Measurements from ENCODE around the gene C1orf210. TPM values are rescaled to one million over a fixed set of nuclear protein-coding genes. Genes with fewer than 3 reads are reported as not detected.

C1orf210 gene
- total RNA-seq, 1 donor from 2014 or later: 34.3 TPM

DNA sequence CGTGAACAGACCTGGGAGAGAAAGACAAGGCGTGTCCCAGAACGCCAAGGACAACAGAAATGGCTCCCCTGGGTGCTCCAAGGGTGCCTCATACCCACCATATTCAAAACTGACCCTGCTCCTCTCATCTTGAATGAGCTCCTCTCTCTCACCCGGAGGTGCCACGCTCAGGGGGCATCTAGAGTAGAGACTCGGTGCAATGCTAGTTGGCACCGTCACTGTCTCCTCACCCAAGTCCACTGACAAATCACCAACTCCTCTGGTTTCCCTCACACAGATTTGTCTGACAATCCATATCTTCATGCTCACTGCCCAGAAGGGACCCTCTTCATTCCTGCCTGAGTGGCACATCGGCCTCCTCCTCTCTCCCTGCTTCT is 10.6 kb downstream of the C1orf210 start:
- Mint-ChIP-seq H3K9me3 (ENCODE audit: low read depth) (no peaks in the 10 kb centered on the region), H3K36me3 (ENCODE audit: insufficient read depth) (peaks cover 10% of the 10 kb centered on the region), H3K27ac (no peak overlapping the region), H3K27me3 (no peaks in the 10 kb centered on the region), H3K4me3 (ENCODE audit: low read depth) (no peak overlapping the region), H3K4me1 (ENCODE audit: low read depth) (peaks cover 50% of the 10 kb centered on the region)
- TF ChIP-seq, protein P1, sequence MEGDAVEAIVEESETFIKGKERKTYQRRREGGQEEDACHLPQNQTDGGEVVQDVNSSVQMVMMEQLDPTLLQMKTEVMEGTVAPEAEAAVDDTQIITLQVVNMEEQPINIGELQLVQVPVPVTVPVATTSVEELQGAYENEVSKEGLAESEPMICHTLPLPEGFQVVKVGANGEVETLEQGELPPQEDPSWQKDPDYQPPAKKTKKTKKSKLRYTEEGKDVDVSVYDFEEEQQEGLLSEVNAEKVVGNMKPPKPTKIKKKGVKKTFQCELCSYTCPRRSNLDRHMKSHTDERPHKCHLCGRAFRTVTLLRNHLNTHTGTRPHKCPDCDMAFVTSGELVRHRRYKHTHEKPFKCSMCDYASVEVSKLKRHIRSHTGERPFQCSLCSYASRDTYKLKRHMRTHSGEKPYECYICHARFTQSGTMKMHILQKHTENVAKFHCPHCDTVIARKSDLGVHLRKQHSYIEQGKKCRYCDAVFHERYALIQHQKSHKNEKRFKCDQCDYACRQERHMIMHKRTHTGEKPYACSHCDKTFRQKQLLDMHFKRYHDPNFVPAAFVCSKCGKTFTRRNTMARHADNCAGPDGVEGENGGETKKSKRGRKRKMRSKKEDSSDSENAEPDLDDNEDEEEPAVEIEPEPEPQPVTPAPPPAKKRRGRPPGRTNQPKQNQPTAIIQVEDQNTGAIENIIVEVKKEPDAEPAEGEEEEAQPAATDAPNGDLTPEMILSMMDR (IDR thresholded peaks at IDR 0.05; ENCODE audit: unreplicated experiment): no peak
- DNase-seq (ENCODE audit: low spot score, unreplicated experiment): no peak

DNA sequence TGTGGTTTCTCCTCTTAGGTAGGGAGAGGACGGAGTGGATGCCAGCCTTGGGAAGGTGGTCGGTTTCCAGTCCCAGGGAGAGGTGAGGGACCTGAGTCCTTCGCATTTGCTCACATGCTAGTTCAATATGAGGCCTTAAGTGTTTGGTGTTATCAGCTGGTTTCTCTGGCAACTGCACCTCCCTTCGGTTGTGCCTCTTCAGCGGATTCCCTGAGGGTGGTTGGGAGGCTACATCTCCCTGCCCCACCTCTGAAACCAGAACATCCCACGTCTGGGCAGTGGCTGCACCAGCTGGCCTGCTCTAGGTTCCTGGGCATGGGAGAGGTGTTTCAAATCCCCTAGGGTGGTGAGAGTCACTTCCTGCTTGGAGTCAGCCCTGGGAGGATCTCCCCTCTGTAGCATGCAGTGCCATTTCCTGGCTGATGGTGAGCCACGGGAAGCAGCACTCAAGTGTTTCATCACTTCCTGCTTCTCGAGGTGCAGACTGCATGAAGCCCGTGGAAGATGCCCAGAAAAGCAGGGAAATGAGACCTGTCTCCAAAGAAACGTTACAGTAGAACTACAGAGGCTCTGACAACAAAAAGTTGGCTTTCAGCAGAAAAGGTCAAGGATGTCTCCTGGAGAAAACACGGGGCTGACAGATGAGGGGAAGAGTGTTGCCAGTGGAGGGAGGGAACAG is 11.1 kb downstream of the C1orf210 start:
- Mint-ChIP-seq H3K27ac (no peak overlapping the region), H3K36me3 (ENCODE audit: insufficient read depth) (peaks cover 9% of the 10 kb centered on the region), H3K9me3 (ENCODE audit: low read depth) (no peaks in the 10 kb centered on the region), H3K27me3 (no peaks in the 10 kb centered on the region), H3K4me1 (ENCODE audit: low read depth) (peaks cover 54% of the 10 kb centered on the region), H3K4me3 (ENCODE audit: low read depth) (no peak overlapping the region)
- TF ChIP-seq, protein P1 (IDR thresholded peaks at IDR 0.05; ENCODE audit: unreplicated experiment): no peak
- DNase-seq (ENCODE audit: low spot score, unreplicated experiment): no peak

DNA sequence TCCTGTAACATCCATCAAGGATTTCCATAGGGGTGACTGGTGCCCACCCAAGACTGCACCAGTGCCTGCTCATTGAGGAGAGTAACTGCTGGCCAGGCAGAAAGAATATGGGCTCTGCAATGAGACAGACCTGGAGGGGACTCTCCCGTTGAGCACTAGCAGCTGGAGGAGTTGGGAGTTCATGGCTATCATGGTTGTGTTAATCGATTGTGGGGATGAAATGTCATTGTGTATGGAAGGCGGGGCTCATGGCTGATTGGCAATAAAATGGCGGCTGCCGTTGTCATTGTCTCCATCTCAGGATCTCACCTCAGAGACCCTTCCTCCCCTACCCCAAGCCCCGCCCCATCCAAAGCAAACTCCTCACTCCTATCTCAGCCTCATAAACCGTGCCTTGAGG is 11.7 kb downstream of the C1orf210 start:
- no peaks in the 10 kb centered on the region for H3K9me3 Mint-ChIP-seq (ENCODE audit: low read depth)
- no peak overlapping the region for H3K27ac Mint-ChIP-seq
- TF ChIP-seq, protein P1 (IDR thresholded peaks at IDR 0.05; ENCODE audit: unreplicated experiment): no peak
- no peak overlapping the region for H3K4me3 Mint-ChIP-seq (ENCODE audit: low read depth)
- H3K36me3 Mint-ChIP-seq (ENCODE audit: insufficient read depth): peaks cover 9% of the 10 kb centered on the region
- no peaks in the 10 kb centered on the region for H3K27me3 Mint-ChIP-seq
- no peak for DNase-seq (ENCODE audit: low spot score, unreplicated experiment)
- H3K4me1 Mint-ChIP-seq (ENCODE audit: low read depth): peaks cover 58% of the 10 kb centered on the region

DNA sequence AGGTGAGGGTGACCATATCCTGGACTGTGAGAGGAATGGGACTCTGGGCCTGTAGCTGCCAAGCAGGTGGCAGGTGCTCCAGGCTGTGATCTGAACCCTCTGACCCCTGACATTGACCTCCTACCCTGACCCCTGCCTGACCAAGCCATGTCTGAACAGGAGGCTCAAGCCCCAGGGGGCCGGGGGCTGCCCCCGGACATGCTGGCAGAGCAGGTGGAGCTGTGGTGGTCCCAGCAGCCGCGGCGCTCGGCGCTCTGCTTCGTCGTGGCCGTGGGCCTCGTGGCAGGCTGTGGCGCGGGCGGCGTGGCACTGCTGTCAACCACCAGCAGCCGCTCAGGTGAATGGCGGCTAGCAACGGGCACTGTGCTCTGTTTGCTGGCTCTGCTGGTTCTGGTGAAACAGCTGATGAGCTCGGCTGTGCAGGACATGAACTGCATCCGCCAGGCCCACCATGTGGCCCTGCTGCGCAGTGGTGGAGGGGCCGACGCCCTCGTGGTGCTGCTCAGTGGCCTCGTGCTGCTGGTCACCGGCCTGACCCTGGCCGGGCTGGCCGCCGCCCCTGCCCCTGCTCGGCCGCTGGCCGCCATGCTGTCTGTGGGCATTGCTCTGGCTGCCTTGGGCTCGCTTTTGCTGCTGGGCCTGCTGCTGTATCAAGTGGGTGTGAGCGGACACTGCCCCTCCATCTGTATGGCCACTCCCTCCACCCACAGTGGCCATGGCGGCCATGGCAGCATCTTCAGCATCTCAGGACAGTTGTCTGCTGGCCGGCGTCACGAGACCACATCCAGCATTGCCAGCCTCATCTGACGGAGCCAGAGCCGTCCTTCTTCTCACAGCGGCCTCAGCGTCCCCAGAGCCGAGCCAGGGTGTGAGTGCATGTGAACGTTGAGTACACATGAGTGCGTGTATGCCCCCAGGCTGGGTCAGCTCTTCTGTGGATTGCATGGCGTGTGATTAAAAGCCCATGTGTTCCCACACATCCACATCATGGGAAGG is 12.5 kb downstream of the C1orf210 start:
- TF ChIP-seq, protein P1 (IDR thresholded peaks at IDR 0.05; ENCODE audit: unreplicated experiment): no peak
- no peaks in the 10 kb centered on the region for H3K27me3 Mint-ChIP-seq
- H3K4me1 Mint-ChIP-seq (ENCODE audit: low read depth): peaks cover 61% of the 10 kb centered on the region
- no peak overlapping the region for H3K27ac Mint-ChIP-seq
- H3K4me3 Mint-ChIP-seq (ENCODE audit: low read depth): no peak overlapping the region
- H3K36me3 Mint-ChIP-seq (ENCODE audit: insufficient read depth): peaks cover 8% of the 10 kb centered on the region
- no peak for DNase-seq (ENCODE audit: low spot score, unreplicated experiment)
- H3K9me3 Mint-ChIP-seq (ENCODE audit: low read depth): no peaks in the 10 kb centered on the region

DNA sequence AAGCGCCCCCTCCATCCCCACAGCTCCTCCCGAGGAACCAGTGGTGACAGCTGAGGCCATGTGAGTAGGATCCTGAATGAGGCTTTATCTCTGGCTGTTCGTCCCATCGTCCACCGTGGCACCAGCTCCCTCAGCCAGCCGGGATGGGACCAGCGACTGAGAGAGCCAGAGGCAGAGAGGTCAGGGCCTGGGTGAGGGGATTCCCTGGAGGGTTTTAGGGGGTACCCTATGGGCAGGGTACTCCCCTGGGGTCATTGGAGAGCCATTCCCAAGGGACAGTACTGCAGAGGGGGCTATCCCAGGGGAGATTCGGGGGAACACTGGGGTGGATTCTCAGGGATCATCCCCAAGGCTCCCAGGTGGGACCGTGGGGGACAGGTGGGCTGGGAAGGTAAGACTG is 13.2 kb downstream of the C1orf210 start:
- peaks cover 8% of the 10 kb centered on the region for H3K36me3 Mint-ChIP-seq (ENCODE audit: insufficient read depth)
- H3K4me3 Mint-ChIP-seq (ENCODE audit: low read depth): no peak overlapping the region

More for the DNA sequence above, 13.2 kb downstream of the C1orf210 start:
- H3K27ac Mint-ChIP-seq: no peak overlapping the region
- H3K27me3 Mint-ChIP-seq: no peaks in the 10 kb centered on the region
- TF ChIP-seq, protein P1 (IDR thresholded peaks at IDR 0.05; ENCODE audit: unreplicated experiment): no peak
- DNase-seq (ENCODE audit: low spot score, unreplicated experiment): no peak
- H3K4me1 Mint-ChIP-seq (ENCODE audit: low read depth): peaks cover 58% of the 10 kb centered on the region
- H3K9me3 Mint-ChIP-seq (ENCODE audit: low read depth): no peaks in the 10 kb centered on the region
